HG03039 (cell line): ENCODE data around the gene MRM1.

Experiments
- ATAC-seq: cut with Tn5 transposase; IDR thresholded peaks from one replicate; pipeline ENCODE4 v1.9.1; 2021; ENCODE audit warnings: mild to moderate bottlenecking, moderate library complexity; ENCODE audit not compliant: unreplicated experiment

Gene MRM1

DNA sequence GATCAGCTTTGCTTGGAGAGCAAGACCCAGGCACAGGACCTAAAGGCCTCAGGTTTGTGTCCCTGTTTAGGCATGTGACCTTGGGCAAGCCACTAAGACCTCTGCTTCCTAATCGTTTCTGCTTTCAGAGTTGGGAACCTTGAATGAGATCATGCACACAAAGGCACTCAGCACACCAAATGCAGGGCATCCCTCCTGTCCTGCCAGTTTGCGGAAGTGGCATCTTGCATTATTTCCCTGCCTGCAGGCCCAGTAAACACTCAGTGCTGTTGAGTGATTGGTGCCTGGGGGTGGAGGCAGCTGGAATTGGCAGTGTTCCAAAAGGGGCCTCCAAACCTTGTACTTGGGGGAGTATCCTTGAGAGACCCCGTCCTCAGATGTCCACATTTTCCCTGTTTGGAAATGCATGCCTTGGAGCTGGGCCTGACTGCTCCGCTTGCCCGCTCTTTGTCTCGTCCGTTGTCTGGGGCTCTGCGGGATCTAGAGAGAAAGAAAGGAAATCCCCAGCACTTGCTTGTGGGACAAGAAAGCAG lies 28.7 kb downstream of the MRM1 start:
- ATAC-seq: no peak

DNA sequence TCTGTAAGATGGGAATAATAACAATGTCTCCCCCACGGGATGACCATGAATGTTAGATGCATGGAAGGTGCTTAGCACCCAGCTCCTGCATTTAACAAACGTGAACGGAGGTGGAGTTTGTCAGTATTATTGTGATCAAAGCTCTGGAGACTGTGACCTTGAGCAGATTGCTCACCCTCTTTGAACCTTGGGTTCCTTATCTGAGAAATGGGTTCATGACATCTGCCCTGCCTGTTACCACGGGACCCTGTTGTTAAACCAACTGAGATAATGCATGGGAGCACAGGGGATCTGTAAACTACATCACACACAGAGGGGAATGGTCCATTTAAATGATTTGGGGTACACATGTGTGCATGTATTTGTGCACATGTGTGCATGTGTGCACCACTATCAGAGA lies 29.6 kb downstream of the MRM1 start:
- ATAC-seq: no peak

DNA sequence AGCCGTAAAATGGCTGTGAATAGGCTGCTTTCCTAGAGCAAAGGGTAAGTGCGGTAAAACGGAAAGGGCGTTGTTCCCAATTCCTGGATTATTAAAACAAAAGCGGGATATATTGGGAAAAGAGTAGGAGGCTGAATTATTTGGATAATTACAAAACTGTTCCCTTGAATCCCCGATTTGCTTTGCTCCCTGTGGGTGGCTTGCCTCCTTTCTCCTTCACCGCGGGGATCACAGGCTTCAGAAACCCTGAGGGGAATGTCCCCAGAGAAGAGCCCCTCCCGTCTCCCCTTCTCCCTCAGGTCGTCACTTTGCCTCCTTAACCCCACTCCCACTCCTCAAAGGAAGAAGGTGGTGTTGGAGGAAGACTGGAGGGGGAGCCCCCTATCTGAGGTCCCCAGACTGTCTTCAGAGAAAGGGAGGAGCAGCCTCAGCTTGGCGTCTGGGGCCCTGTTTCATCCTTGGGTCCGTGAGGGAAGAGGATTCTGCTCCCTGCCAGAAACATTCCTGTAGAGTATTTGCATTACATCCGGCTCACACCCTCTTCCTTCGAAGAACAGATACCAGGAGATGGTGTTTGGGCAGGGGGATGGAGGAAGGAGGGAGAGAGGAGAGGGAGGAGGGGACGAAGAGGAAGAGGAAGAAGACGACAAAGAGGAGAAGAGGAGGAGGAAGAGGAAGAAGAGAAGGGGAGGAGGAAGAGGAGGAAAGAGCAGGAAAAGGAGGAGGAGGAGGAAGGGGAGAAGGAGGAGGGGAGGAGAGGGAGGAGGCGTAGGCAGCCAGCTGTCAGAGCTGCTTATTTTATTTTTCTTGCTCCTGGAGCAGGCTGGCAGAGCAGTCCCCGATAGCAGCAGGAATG lies 31.8 kb downstream of the MRM1 start:
- no peak for ATAC-seq

DNA sequence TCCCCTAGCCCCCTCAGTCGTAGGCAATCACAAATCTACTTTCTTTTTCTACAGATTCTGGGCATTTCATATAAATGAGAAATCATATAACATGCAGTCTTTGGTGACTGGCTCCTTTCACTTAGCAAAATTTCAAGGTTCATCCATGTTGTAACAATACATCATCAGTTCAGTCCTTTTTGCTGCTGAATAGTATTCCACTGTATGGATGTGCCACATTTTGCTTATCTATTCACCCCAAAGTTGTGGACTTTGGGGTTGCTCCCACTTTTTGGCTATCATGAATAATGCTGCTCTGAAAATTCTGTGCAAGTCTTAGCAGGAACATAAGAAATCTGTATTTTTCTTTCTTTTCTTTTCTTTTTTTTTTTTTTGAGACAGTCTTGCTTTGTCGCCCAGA lies 39.0 kb downstream of the MRM1 start:
- no peak for ATAC-seq

DNA sequence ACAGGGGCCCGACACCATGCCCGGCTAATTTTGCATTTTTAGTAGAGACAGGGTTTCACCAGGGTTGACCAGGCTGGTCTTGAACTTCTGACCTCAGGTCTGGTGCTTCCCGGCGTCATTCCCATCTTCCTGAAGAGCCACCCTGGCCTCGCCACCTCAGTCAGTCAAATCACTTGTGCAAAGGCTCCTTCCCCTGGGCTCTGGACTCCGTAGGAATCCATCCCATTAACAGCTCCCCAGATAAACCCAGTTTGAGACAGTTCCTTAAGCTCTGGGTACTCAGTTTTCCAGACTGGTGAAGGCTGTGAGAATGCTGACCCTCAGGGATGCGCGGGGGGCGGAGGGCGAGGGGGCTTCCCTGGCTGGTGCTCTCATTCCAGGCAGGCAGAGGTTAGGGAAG lies 39.5 kb downstream of the MRM1 start:
- ATAC-seq: no peak

DNA sequence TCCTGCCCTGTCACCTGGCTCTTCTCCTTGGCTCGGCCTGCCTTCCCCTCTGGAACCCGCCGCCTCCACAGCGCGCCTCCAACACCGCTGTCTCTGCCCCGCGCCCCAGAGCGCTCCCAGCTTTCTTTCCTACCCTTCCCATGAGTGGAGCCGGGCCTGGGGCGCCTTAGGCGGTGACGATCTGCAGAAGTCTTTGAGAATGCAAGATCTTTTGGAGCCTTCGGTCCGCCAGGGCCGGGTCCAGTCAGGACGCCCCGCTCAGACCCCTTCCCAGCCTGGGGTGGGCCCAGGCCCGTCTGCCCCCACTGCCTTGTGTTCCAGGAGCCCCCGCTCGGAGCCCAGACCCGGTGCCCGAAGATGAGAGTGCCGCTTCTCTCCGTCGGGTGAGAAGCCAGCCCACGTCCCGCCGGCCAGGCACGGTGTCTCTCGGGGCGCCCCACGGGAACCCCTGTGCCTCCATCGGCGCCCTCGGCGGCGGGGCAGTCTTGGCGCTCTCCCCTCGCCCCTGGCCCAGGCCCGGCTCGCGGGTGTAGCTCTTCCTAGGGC lies 40.0 kb downstream of the MRM1 start:
- ATAC-seq: no peak

DNA sequence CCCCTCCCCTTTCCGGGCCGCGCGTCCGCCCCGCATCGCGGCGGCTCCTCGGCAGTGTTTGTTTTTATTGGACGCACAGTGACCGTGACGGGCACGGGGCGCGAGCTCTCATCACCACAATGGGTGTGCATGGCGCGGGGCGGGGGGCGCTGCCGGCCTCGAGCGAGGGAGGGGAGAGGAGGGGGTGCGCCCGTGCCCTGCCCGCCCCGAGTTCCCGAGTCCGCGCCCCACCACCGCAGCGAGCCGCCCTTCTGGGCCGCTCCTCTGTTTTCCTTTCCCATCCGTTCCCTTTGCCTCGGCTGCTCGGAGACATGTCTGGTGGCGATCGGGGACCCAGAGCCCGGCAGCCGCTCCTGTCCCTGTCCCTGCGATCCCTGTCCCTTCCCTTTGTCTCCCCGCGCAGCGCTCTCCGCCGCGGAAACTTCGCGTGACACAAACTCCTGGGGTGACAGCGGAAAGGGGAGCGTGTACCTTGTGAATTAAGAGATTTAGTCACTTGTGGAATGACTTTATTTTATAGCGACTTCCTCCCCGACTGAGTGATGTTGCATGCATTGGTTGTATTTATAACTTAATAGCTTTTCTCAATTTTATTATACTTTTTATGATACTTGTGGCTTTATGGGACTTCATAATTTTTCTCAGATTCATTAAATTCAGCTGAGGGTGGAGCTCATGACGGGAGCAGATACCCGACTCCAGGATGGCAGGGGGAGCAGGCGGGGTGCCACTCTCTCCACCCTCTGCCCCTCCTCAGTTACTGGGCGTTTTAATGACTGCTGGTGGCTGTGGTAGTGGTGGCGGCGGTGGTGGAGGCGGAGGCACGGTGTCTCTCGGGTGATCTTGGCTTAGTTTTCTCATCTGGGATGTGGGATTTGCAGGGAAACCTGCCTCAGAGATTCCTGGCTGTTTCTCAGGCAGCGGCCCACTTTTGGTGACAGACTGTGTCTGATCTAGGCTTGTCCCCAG lies 40.8 kb downstream of the MRM1 start:
- ATAC-seq: no peak

DNA sequence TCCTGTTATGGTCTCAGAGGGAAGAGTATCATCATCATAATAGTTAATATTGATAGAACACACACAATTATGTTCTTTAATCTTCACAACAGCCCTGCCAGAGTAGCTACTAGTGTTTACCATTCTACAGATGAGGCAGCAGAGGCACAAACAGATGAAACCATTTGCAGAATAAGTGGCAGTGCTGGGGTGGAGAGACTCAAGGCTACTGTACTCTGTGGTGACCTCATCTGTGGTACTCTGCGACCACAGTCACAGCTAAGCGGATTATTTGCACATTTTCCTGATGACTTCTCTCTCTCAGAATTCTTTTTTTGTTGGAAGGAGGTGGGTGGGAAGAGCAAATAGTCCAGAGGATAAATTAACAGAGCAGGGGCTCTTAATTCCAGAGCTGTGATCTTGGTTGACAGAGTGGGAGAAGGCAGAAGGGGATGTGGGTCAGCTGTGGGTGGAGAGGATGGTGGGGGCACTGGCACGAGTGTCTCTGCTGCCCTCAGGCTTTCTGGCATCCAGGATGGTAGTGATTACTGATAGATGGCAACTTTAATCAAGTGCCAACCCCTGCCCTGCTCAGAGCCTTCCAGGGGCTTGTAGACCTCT lies 41.8 kb downstream of the MRM1 start:
- no peak for ATAC-seq

DNA sequence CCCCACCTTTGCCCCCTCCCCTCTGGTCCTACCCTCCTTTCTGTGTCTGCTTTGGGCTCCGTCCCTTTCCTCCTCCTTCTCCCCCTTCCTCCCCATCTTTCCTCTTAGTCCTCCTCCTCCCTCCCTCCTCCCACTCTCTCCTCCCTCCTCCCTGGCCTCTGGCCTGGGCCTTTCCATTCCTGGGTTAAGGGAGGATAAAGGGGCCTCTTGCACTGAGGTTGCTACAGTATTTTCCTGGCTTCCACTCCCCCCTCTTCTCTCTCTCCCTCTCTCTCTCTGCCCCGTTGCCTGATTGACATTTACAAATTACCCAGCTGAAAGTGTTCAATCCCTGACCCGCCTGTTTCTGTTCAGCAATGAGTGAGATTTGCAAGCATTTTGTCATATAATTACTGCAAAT lies 44.0 kb downstream of the MRM1 start:
- ATAC-seq: no peak

DNA sequence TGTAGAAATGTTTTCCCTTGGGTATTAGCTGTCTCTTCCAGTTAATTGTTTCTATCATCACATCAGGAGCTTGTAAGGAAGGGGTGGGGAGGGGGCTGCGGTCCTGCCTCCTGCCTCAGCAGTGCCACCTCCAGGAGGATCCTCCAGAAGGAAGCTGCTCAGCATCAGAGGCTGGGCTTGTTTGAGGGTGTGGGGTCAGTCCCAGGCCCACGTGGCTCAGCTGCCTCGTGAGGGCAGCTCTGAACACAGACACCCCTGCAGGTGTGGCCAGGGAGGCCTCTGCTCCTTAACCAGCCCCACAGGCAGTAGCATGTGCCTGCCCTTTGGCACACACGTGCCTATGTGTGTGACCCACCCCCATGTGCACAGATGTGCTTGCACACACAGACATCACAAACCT lies 46.3 kb downstream of the MRM1 start:
- no peak for ATAC-seq

DNA sequence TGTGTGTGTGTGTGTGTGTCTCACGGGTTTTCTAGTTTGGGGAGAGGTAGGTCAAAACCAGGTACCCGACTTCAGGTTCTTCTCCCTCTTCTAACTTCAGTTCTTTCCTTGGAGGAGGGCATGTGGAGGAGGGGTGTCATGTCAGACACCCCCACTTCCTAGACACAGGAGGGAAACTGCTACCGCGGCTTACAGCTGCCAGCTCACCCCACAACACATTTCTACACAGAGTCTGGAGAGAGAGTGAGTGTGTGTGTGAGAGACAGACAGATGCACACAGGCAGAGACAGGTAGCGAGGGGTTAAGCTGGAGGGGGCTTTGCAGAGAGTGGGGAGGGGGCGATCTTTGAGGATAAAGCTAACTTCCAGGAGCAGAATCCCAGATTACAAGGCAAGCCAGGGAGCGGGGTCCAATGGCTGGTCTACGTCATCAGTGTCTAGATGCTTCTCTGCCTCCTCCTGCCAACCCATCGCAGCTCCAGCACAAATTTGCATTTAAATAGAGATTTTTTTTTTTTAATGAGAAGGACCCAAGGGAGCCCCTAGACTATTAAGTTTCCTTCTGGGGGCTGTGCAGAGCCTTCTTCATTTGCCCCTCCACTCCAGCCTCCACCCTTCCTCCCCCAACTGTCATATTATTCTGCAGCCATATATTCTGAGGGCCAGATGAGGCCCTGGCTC lies 48.9 kb downstream of the MRM1 start:
- ATAC-seq: no peak

DNA sequence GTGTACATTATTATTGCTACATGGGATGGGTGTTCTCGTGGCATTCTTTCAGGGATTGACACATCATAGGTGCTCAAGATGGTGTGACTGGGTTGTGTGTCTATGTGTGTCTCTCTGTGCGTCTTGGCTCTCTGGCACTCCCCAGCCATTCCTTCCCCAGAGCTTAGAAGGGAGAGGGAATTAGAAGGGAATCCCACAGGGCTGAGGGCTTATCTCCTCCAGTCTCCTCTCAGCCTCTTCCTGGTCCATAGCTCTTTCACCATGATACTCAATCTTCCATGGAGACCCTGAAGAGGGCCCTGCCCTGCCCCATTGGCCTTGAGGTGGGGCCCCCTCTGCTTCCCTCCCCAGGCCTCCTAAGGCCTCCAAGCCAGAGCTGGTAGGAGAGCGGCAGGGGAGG lies 52.0 kb downstream of the MRM1 start:
- no peak for ATAC-seq

DNA sequence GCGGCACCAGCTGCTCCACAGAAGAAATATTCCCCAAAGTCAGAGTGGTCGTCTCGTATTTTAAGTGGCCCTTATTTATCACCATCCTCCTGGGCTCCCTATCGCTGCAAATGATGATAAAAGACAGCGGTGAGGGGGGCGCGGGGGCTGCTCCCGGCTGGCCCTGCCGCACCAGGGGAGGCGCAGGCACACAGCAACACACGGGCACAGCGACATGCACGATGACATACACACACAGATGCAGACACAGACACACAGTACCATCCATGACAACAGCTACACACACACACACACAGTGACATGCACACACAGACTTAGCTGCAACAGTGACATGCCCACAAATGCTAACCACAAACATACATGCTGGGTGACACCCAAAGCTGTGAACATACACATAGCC lies 52.5 kb downstream of the MRM1 start:
- no peak for ATAC-seq

DNA sequence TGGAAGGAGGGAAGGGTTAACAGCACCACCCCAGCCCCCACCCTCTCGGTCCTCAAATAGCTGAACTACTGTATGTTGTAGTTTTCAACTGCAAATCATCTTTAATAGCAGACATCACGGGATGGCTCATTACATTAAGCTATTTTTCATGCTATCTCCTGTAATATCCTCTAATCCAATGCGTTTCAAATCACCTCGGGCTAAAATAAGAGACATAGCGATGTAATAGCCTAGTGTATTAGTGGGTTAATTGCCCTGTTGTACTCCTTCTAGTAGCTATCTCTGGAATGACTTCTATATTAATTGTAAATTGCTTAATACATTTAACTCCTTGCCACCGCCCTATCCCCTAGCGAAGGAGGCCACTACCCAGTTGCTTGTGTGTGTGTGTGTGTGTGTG lies 54.3 kb downstream of the MRM1 start:
- no peak for ATAC-seq

DNA sequence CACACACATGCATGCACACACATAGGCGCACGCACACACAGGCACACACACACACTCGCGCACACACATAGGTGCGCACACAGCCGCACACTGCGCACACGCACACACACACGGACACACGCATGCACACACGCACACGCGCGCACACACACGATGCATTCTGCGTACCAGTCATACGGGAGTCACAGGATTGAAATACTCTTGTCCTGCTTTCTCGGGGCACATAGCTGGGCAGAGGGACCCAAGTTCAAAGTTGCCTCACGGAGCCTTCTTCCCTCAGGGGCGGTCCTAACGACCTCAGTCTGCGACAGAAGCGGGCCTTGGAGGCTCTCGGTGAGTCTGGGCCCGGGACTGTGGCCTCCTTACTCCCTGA lies 56.0 kb downstream of the MRM1 start:
- ATAC-seq: no peak

DNA sequence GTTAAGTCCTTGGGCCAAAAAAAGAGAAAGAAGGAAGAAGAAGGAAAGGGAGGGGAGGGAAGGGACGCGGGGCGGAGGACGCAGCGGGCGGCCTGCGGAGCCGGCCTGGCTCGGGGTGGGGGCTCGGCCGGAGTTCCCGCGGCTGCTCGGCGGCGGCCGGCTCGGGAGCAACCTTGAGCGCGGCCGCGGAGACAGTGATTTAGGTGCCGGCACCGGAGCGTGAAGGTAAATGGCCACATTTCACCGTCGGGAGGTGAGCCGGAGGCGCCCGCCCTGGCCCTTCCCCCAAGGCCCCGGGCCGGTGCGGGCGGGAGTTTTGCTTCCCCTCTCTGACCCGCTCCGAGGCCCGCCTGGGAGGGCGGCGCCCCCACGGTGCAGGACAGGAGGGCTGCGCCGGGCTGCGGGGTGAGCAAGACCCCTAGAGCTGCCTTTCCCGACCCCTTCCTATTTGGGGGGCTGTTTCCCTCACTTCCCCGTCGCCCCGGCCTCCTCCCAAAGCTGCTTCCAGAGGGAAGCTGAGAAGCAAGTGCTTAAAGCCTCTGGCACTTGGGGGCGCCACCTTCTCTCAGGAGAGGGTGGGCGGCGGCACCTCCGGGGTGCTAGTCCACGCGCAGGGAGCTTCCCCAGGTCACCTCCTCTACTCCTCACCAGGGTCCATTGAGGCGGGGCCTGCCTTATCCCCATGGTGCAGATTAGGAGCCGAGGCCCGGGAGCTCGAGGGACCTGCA lies 56.5 kb downstream of the MRM1 start:
- no peak for ATAC-seq
